Right lobe of liver (tissue), 6 donors: ENCODE results near the gene HARBI1. TPM values are rescaled to one million over a fixed set of nuclear protein-coding genes. Genes with fewer than 3 reads are reported as not detected.
A peak's percentile ranks its signal among the peaks of the same experiment; 100 is the strongest.

Source experiments
- ATAC-seq, 4 donors: fragments of 200-7000 bp; cut with Tn5 transposase; one replicate each; pipeline ENCODE4 v1.9.1; 2020; ENCODE audit warnings: mild to moderate bottlenecking in 4 of 4, moderate library complexity in 4 of 4
- DNase-seq, 3 donors: peaks; one replicate each; pipeline ENCODE4 v3.0.0-alpha.2; 2020
- H3K27ac ChIP-seq, 3 donors: fragments of 200-600 bp; one replicate each; pipeline ENCODE4 v1.8.0; 2022
- H3K27me3 ChIP-seq, 2 donors: fragments of 200-600 bp; one replicate each; pipeline ENCODE4 v1.8.0; 2022
- H3K36me3 ChIP-seq, 4 donors: fragments of 200-600 bp; sonication (generic) in 1 of 4; one replicate each; pipeline versions ENCODE4 v1.5.1 to v1.8.0; 2017 to 2022; ENCODE audit warnings: control low read depth in 1 of 4
- H3K4me1 ChIP-seq, 4 donors: fragments of 200-600 bp; sonication (generic) in 1 of 4; one replicate each; pipeline versions ENCODE4 v1.5.1 to v1.8.0; 2017 to 2022; ENCODE audit warnings: control low read depth in 1 of 4
- H3K4me3 ChIP-seq, 3 donors: fragments of 200-600 bp; one replicate each; pipeline ENCODE4 v1.8.0; 2022
- H3K9me3 ChIP-seq, 4 donors: fragments of 200-600 bp; sonication (generic) in 1 of 4; one replicate each; pipeline versions ENCODE4 v1.5.1 to v1.8.0; 2017 to 2022; ENCODE audit warnings: control low read depth in 1 of 4
- CTCF ChIP-seq, 4 donors: fragments of 200-600 bp in 3 of 4; fragments of 450-650 bp in 1 of 4; IDR thresholded peaks; one replicate each; pipeline versions ENCODE4 v1.5.1 to v1.8.0; 2016 to 2022; ENCODE audit warnings: antibody characterized with exemption in 4 of 4, mild to moderate bottlenecking in 2 of 4
- POLR2A ChIP-seq: fragments of 450-650 bp; IDR thresholded peaks from one replicate; pipeline ENCODE4 v1.6.1; 2017; ENCODE audit warnings: antibody characterized with exemption, mild to moderate bottlenecking
- WGBS: methylation state at CpG from one replicate; pipeline ENCODE4 v1.1.6; 2018; ENCODE audit warnings: low coverage, low lambda C conversion rate; ENCODE audit not compliant: insufficient coverage; ENCODE audit errors: missing lambda C conversion rate; 5-methylcytosine and 5-hydroxymethylcytosine counted together
- intact Hi-C, 2 donors: fragments of 100-400 bp; cut with DNase I; formaldehyde crosslinking; loops; one replicate each; pipeline versions ENCODE4 v1.11.2 to v1.14.1; 2022
- total RNA-seq, 6 experiments: library from RNA; depleted of rRNA in 2 of 6; stranded (reverse); fragments of >200 nt in 2 of 6; fragmentation: NEBNext Ultra II Directional in 3 of 6; extraction: Animal tissue kit (Norgen Biotek cat#: 25700) in 3 of 6; gene quantifications; one replicate each; pipeline versions ENCODE4 v1.1.0 to v1.2.4, GENCODE V29; 2016 to 2023
- donor health status: DM: no; HTN: yes; CAD: no.
- donor health status: DM: no; HTN: no; CAD: no.
- donor health status: DM: no; HTN: no; CAD: no.
- donor health status: DM: no; HTN: yes; CAD: no.
- donor health status: DM: no; HTN: yes; CAD: no.

The HARBI1 gene
- total RNA-seq, 6 experiments from 2014 or later = 2.0 to 3.4 (median 2.9) TPM

GRCh38 chr11:46628961-46629360 lies 11.9 kb upstream of the HARBI1 start:
- 100% methylated on average over 5 of the region's 6 CpGs for WGBS
- Histone ChIP-seq H3K9me3 (no peaks in the 10 kb centered on the region), H3K4me1 (peaks cover 0 to 16% (median 7%) of the 10 kb centered on the region in 4 donors), H3K36me3 (peaks cover 0 to 23% (median 6%) of the 10 kb centered on the region in 4 donors), H3K27ac (no peak overlapping the region), H3K27me3 (no peaks in the 10 kb centered on the region), H3K4me3 (no peak overlapping the region)
- TF ChIP-seq CTCF (IDR thresholded peaks at IDR 0.05) (no peak), POLR2A (no peak)
- DNase-seq (no peak), ATAC-seq (no peak)
- intact Hi-C loops = no loop called here

GRCh38 chr11:46625406-46625805 lies 8.4 kb upstream of the HARBI1 start:
- WGBS = 79% methylated on average over 3 of the region's 3 CpGs
- intact Hi-C loops = no loop called here
- peaks cover 0 to 40% (median 2%) of the 10 kb centered on the region in 4 donors for H3K36me3 ChIP-seq

GRCh38 chr11:46618837-46619236 lies 1.8 kb upstream of the HARBI1 start:
- Histone ChIP-seq H3K27ac (no peak overlapping the region), H3K4me1 (peaks cover 0 to 15% (median 7%) of the 10 kb centered on the region in 4 donors), H3K36me3 (peaks cover 0 to 23% (median 0%) of the 10 kb centered on the region in 4 donors), H3K4me3 (peak overlapping the region in 1 of 3 donors; percentile 100), H3K9me3 (no peaks in the 10 kb centered on the region), H3K27me3 (no peaks in the 10 kb centered on the region)
- WGBS = 69% methylated on average over 6 of the region's 6 CpGs
- DNase-seq (no peak), ATAC-seq (no peak)
- intact Hi-C loops = no loop called here
- TF ChIP-seq CTCF (IDR thresholded peaks at IDR 0.05) = no peak
- no peak for TF ChIP-seq POLR2A

More at GRCh38 chr11:46625406-46625805, 8.4 kb upstream of the HARBI1 start:
- Histone ChIP-seq H3K4me1 (peaks cover 0 to 14% (median 3%) of the 10 kb centered on the region in 4 donors), H3K4me3 (no peak overlapping the region), H3K9me3 (no peaks in the 10 kb centered on the region), H3K27ac (no peak overlapping the region), H3K27me3 (no peaks in the 10 kb centered on the region)
- TF ChIP-seq POLR2A (no peak), CTCF (IDR thresholded peaks at IDR 0.05) (no peak)
- no peak for DNase-seq
- ATAC-seq = no peak

GRCh38 chr11:46617972-46618314 lies 916 bp upstream of the HARBI1 start:
- Histone ChIP-seq H3K9me3 (no peaks in the 10 kb centered on the region), H3K4me1 (peaks cover 0 to 15% (median 6%) of the 10 kb centered on the region in 4 donors), H3K27me3 (no peaks in the 10 kb centered on the region), H3K27ac (peak overlapping the region; percentile 94 to 97 (median 94)), H3K4me3 (peak overlapping the region; percentile 100), H3K36me3 (peaks cover 0 to 20% (median 0%) of the 10 kb centered on the region in 4 donors)
- DNase-seq (no peak), ATAC-seq (no peak)
- TF ChIP-seq POLR2A = no peak
- 2% methylated on average over 9 of the region's 9 CpGs for WGBS
- intact Hi-C loops = no loop called here

- DNase-seq = no peak
- ATAC-seq = no peak
Observed at GRCh38 chr11:46616551-46617133, 385 bp downstream of the HARBI1 start.

More at GRCh38 chr11:46616551-46617133, 385 bp downstream of the HARBI1 start:
- H3K27me3 ChIP-seq = no peaks in the 10 kb centered on the region
- H3K4me3 ChIP-seq = peak overlapping the region; percentile 100
- TF ChIP-seq POLR2A (no peak), CTCF (IDR thresholded peaks at IDR 0.05) (no peak)
- WGBS = 3% methylated on average over 11 of the region's 15 CpGs
- peaks cover 0 to 11% (median 0%) of the 10 kb centered on the region in 4 donors for H3K36me3 ChIP-seq
- H3K4me1 ChIP-seq = peaks cover 0 to 15% (median 6%) of the 10 kb centered on the region in 4 donors
- H3K27ac ChIP-seq = peak overlapping the region; percentile 94 to 97 (median 94)
- intact Hi-C loops = no loop called here
- H3K9me3 ChIP-seq = no peaks in the 10 kb centered on the region
